H9 (cell line): Measurements from ENCODE around the gene MAP3K20. TPM values are rescaled to one million over a fixed set of nuclear protein-coding genes. Genes with fewer than 3 reads are reported as not detected.

Source experiments
- DNase-seq: peaks from one replicate; pipeline ENCODE4 v3.0.0-alpha.2; 2017
- H2AFZ ChIP-seq: one replicate; pipeline ENCODE4 v1.6.1; 2013; ENCODE audit warnings: mild to moderate bottlenecking, low read length, control low read depth, moderate library complexity
- H2AK5ac ChIP-seq: 2 replicates; pipeline ENCODE4 v1.6.1; 2013; ENCODE audit warnings: low read length, control low read depth, mixed read lengths; ENCODE audit not compliant: insufficient read length
- H2BK120ac ChIP-seq: one replicate; pipeline ENCODE4 v1.6.1; 2013; ENCODE audit warnings: low read depth, mild to moderate bottlenecking, low read length, control low read depth, inconsistent platforms; ENCODE audit not compliant: poor library complexity, severe bottlenecking
- H2BK12ac ChIP-seq: 2 replicates; pipeline ENCODE4 v1.6.1; 2013; ENCODE audit warnings: low read length, control low read depth, mixed read lengths, low read depth; ENCODE audit not compliant: insufficient read length
- H2BK15ac ChIP-seq: 2 replicates; pipeline ENCODE4 v1.6.1; 2013; ENCODE audit warnings: low read depth, low read length, control low read depth
- H2BK20ac ChIP-seq: one replicate; pipeline ENCODE4 v1.6.1; 2013; ENCODE audit warnings: low read depth, mild to moderate bottlenecking, low read length, control low read depth, inconsistent platforms; ENCODE audit not compliant: poor library complexity, severe bottlenecking
- H2BK5ac ChIP-seq: 2 replicates; pipeline ENCODE4 v1.6.1; 2013; ENCODE audit warnings: low read length, control low read depth, mixed read lengths; ENCODE audit not compliant: insufficient read length
- H3K14ac ChIP-seq: 2 replicates; pipeline ENCODE4 v1.6.1; 2013; ENCODE audit warnings: low read length, control low read depth; ENCODE audit not compliant: insufficient read depth
- H3K18ac ChIP-seq: 2 replicates; pipeline ENCODE4 v1.6.1; 2013; ENCODE audit warnings: low read depth, mild to moderate bottlenecking, mixed read lengths, low read length, control low read depth; ENCODE audit not compliant: insufficient read length
- H3K23ac ChIP-seq: 2 replicates; pipeline ENCODE4 v1.6.1; 2013; ENCODE audit warnings: low read length, control low read depth, mixed read lengths, low read depth; ENCODE audit not compliant: insufficient read length
- H3K23me2 ChIP-seq: 2 replicates; pipeline ENCODE4 v1.6.1; 2013; ENCODE audit warnings: low read depth, mild to moderate bottlenecking, mixed read lengths, low read length, control low read depth; ENCODE audit not compliant: insufficient read length, poor library complexity, severe bottlenecking
- H3K27ac ChIP-seq: 2 replicates; pipeline ENCODE4 v1.5.1; 2013; ENCODE audit warnings: low read length, control low read depth, mixed read lengths, low read depth; ENCODE audit not compliant: insufficient read length
- H3K27me3 ChIP-seq: 2 replicates; pipeline ENCODE4 v1.6.1; 2013; ENCODE audit warnings: low read length, control low read depth, inconsistent platforms; ENCODE audit not compliant: insufficient read depth
- H3K4ac ChIP-seq: 2 replicates; pipeline ENCODE4 v1.6.1; 2013; ENCODE audit warnings: low read depth, mild to moderate bottlenecking, control low read depth, inconsistent platforms, low read length, moderate library complexity
- H3K4me1 ChIP-seq: 2 replicates; pipeline ENCODE4 v1.6.1; 2013; ENCODE audit warnings: low read length, control low read depth, inconsistent platforms; ENCODE audit not compliant: insufficient read depth
- H3K4me2 ChIP-seq: 2 replicates; pipeline ENCODE4 v1.6.1; 2013; ENCODE audit warnings: low read length, control low read depth, mixed read lengths; ENCODE audit not compliant: insufficient read length, insufficient read depth
- H3K56ac ChIP-seq: 2 replicates; pipeline ENCODE4 v1.6.1; 2013; ENCODE audit warnings: low read depth, mild to moderate bottlenecking, mixed read lengths, low read length, control low read depth; ENCODE audit not compliant: insufficient read length
- H3K79me1 ChIP-seq: 2 replicates; pipeline ENCODE4 v1.6.1; 2013; ENCODE audit warnings: low read depth, mild to moderate bottlenecking, moderate library complexity, low read length, control low read depth, inconsistent platforms; ENCODE audit not compliant: insufficient read depth, poor library complexity, severe bottlenecking
- H3K79me2 ChIP-seq: 2 replicates; pipeline ENCODE4 v1.6.1; 2013; ENCODE audit warnings: low read length, control low read depth, inconsistent platforms; ENCODE audit not compliant: insufficient read depth
- H3K9ac ChIP-seq: 2 replicates; pipeline ENCODE4 v1.6.1; 2013; ENCODE audit warnings: low read length, control low read depth, mixed read lengths; ENCODE audit not compliant: insufficient read length; ENCODE audit errors: extremely low read depth
- H3K9me3 ChIP-seq: one replicate; pipeline ENCODE4 v1.6.1; 2013; ENCODE audit warnings: low read depth, low read length, inconsistent platforms; ENCODE audit not compliant: control insufficient read depth
- H3T11ph ChIP-seq: one replicate; pipeline ENCODE4 v1.6.1; 2013; ENCODE audit warnings: mild to moderate bottlenecking, low read length, control low read depth, inconsistent platforms
- H4K20me1 ChIP-seq: one replicate; pipeline ENCODE4 v1.6.1; 2013; ENCODE audit not compliant: control insufficient read depth, insufficient read length, insufficient read depth
- H4K5ac ChIP-seq: 2 replicates; pipeline ENCODE4 v1.6.1; 2013; ENCODE audit warnings: low read depth, mild to moderate bottlenecking, mixed read lengths, low read length, control low read depth; ENCODE audit not compliant: insufficient read length
- H4K8ac ChIP-seq: replicated peaks from 2 replicates; pipeline ENCODE4 v1.6.1; 2013; ENCODE audit warnings: low read length, control low read depth, mixed read lengths, low read depth; ENCODE audit not compliant: insufficient read length
- H4K91ac ChIP-seq: 2 replicates; pipeline ENCODE4 v1.6.1; 2013; ENCODE audit warnings: low read depth, mild to moderate bottlenecking, moderate library complexity, mixed read lengths, low read length, control low read depth; ENCODE audit not compliant: insufficient read length
- H3K27ac Mint-ChIP-seq, 3 experiments: 2 replicates in 2 of 3; 3 replicates in 1 of 3; pipeline ENCODE4 v1.8.0; 2020 to 2021; ENCODE audit warnings: mixed read lengths in 3 of 3, mild to moderate bottlenecking in 1 of 3, moderate library complexity in 1 of 3
- H3K27me3 Mint-ChIP-seq: 2 replicates; pipeline ENCODE4 v1.8.0; 2021; ENCODE audit warnings: low read depth, mild to moderate bottlenecking, moderate library complexity, mixed read lengths
- H3K36me3 Mint-ChIP-seq, 3 experiments: 2 replicates in 2 of 3; 3 replicates in 1 of 3; pipeline ENCODE4 v1.8.0; 2020 to 2021; ENCODE audit warnings: low read depth in 3 of 3, mixed read lengths in 3 of 3; ENCODE audit not compliant: insufficient read depth in 1 of 3
- H3K4me1 Mint-ChIP-seq, 2 experiments: 2 replicates each; pipeline ENCODE4 v1.8.0; 2020; ENCODE audit warnings: mixed read lengths in 2 of 2
- H3K4me3 Mint-ChIP-seq, 2 experiments: 2 replicates in 1 of 2; 3 replicates in 1 of 2; pipeline ENCODE4 v1.8.0; 2020 to 2021; ENCODE audit warnings: mild to moderate bottlenecking in 2 of 2, mixed read lengths in 2 of 2, moderate library complexity in 1 of 2
- H3K9me3 Mint-ChIP-seq, 2 experiments: 2 replicates in 1 of 2; 3 replicates in 1 of 2; pipeline ENCODE4 v1.8.0; 2020; ENCODE audit warnings: mild to moderate bottlenecking in 2 of 2, mixed read lengths in 2 of 2, moderate library complexity in 1 of 2
- WGBS: extraction: QIAGEN DNeasy Blood & Tissue Kit; methylation state at CpG from one replicate; pipeline ENCODE4 v1.1.7; 2013; ENCODE audit warnings: missing lambda C conversion rate, low lambda C conversion rate, mixed read lengths; ENCODE audit not compliant: insufficient read length; ENCODE audit errors: extremely low coverage; 5-methylcytosine and 5-hydroxymethylcytosine counted together
- total RNA-seq: library from RNA; stranded (reverse); gene quantifications from 2 replicates; pipeline ENCODE4 v1.2.1, GENCODE V29; 2021
- TF ChIP-seq, protein P1 (sequence below): fragments of 200-600 bp; sonication (generic); conservative IDR thresholded peaks from 3 replicates; pipeline ENCODE4 v1.8.0; 2021; ENCODE audit warnings: antibody characterized with exemption, mild to moderate bottlenecking

The MAP3K20 gene
- total RNA-seq, 1 experiment from 2014 or later = 8.7 TPM

DNA sequence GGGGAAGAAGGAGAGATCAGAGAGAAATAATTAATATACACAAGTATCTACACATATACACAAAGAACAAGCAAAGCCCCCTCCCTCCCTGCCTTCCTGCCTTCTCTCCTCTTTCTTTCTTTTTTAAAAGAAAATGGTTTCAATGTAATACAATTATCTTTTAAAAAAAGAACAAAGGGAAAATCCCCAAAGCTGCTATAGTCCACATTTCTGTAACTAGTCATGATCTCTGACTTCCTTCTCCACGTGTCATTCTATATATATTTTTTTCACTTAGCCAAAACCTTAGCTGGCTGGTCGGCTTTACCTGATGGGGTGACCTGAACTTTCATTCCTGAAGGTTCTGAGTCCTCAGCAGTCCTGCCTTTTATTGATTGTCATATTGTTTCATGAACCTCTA is 44.3 kb downstream of the MAP3K20 start:
- H2BK120ac ChIP-seq = no peak overlapping the region
- no peak overlapping the region for H3K4ac ChIP-seq
- H3K27me3 ChIP-seq = no peaks in the 10 kb centered on the region
- Mint-ChIP-seq H3K4me1 (no peaks in the 10 kb centered on the region; a peak in 1 of 4 replicates), H3K27me3 (no peaks in the 10 kb centered on the region), H3K9me3 (no peaks in the 10 kb centered on the region), H3K27ac (no peak overlapping the region), H3K36me3 (no peaks in the 10 kb centered on the region), H3K4me3 (no peak overlapping the region)
- H2BK20ac ChIP-seq = no peak overlapping the region
- H2AFZ ChIP-seq = no peak overlapping the region
- TF ChIP-seq, protein P1, sequence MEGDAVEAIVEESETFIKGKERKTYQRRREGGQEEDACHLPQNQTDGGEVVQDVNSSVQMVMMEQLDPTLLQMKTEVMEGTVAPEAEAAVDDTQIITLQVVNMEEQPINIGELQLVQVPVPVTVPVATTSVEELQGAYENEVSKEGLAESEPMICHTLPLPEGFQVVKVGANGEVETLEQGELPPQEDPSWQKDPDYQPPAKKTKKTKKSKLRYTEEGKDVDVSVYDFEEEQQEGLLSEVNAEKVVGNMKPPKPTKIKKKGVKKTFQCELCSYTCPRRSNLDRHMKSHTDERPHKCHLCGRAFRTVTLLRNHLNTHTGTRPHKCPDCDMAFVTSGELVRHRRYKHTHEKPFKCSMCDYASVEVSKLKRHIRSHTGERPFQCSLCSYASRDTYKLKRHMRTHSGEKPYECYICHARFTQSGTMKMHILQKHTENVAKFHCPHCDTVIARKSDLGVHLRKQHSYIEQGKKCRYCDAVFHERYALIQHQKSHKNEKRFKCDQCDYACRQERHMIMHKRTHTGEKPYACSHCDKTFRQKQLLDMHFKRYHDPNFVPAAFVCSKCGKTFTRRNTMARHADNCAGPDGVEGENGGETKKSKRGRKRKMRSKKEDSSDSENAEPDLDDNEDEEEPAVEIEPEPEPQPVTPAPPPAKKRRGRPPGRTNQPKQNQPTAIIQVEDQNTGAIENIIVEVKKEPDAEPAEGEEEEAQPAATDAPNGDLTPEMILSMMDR = no peak
- no CpG with 5 or more reads among the region's 2 CpGs for WGBS
- H4K8ac ChIP-seq = no peak overlapping the region
- H3K4me2 ChIP-seq = no peak overlapping the region
- H3K9ac ChIP-seq = no peak overlapping the region
- no peaks in the 10 kb centered on the region for H3K4me1 ChIP-seq
- H2BK15ac ChIP-seq = no peak overlapping the region
- H2AK5ac ChIP-seq = no peak overlapping the region
- no peaks in the 10 kb centered on the region for H3K23me2 ChIP-seq
- H3K18ac ChIP-seq = no peak overlapping the region
- no peak overlapping the region for H3K56ac ChIP-seq
- H4K91ac ChIP-seq = no peak overlapping the region
- H4K20me1 ChIP-seq = no peaks in the 10 kb centered on the region
- H2BK5ac ChIP-seq = no peak overlapping the region
- no peaks in the 10 kb centered on the region for H3K79me2 ChIP-seq
- H3K27ac ChIP-seq = no peak overlapping the region
- no peaks in the 10 kb centered on the region for H3K9me3 ChIP-seq
- H3K23ac ChIP-seq = no peak overlapping the region
- no peaks in the 10 kb centered on the region for H3K79me1 ChIP-seq
- H2BK12ac ChIP-seq = no peak overlapping the region
- no peak for DNase-seq
- H4K5ac ChIP-seq = no peak overlapping the region
- no peak overlapping the region for H3T11ph ChIP-seq
- no peak overlapping the region for H3K14ac ChIP-seq
